GM23338 (cell line): ENCODE data around the gene RIN3. TPM values are rescaled to one million over a fixed set of nuclear protein-coding genes. Genes with fewer than 3 reads are reported as not detected.

Experiments used
- ATAC-seq: fragments of 200-7000 bp; cut with Tn5 transposase; 3 replicates; pipeline ENCODE4 v1.9.1; 2020
- DNase-seq: peaks from one replicate; pipeline ENCODE4 v3.0.0-alpha.2; 2015; ENCODE audit warnings: low spot score
- H2AFZ ChIP-seq: fragments of 200-600 bp; sonication (generic); 2 replicates; pipeline ENCODE4 v1.8.0; 2016; ENCODE audit warnings: antibody characterized with exemption, mild to moderate bottlenecking, moderate library complexity
- H3F3A ChIP-seq: fragments of 200-600 bp; sonication (generic); replicated peaks from 2 replicates; pipeline ENCODE4 v1.8.0; 2017; ENCODE audit warnings: antibody characterized with exemption, mixed run types, low read depth
- H3K27ac ChIP-seq: fragments of 200-600 bp; sonication (generic); 2 replicates; pipeline ENCODE4 v1.6.1; 2016; ENCODE audit warnings: low read depth
- H3K27me3 ChIP-seq: fragments of 200-600 bp; sonication (generic); 2 replicates; pipeline ENCODE4 v1.8.0; 2016; ENCODE audit warnings: mild to moderate bottlenecking, mixed run types, moderate library complexity; ENCODE audit not compliant: insufficient read depth
- H3K36me3 ChIP-seq: fragments of 200-600 bp; sonication (generic); 2 replicates; pipeline ENCODE4 v1.8.0; 2016; ENCODE audit warnings: mild to moderate bottlenecking; ENCODE audit not compliant: insufficient read depth
- H3K4me1 ChIP-seq: fragments of 200-600 bp; sonication (generic); 2 replicates; pipeline ENCODE4 v1.8.0; 2016; ENCODE audit warnings: mild to moderate bottlenecking, moderate library complexity; ENCODE audit not compliant: insufficient read depth
- H3K4me2 ChIP-seq: fragments of 200-600 bp; sonication (generic); 2 replicates; pipeline ENCODE4 v1.7.1; 2017; ENCODE audit warnings: mixed run types
- H3K4me3 ChIP-seq: fragments of 200-600 bp; sonication (generic); 2 replicates; pipeline ENCODE4 v1.6.1; 2016; ENCODE audit warnings: mixed run types
- H3K79me2 ChIP-seq: fragments of 200-600 bp; sonication (generic); replicated peaks from 2 replicates; pipeline ENCODE4 v1.8.0; 2017; ENCODE audit warnings: mild to moderate bottlenecking; ENCODE audit not compliant: insufficient read depth
- H3K9me2 ChIP-seq: fragments of 200-600 bp; sonication (generic); 2 replicates; pipeline ENCODE4 v1.8.0; 2017; ENCODE audit not compliant: insufficient read depth
- H4K20me1 ChIP-seq: fragments of 200-600 bp; sonication (generic); replicated peaks from 2 replicates; pipeline ENCODE4 v1.8.0; 2017; ENCODE audit warnings: mild to moderate bottlenecking; ENCODE audit not compliant: insufficient read depth
- H3K27ac Mint-ChIP-seq: 2 replicates; pipeline ENCODE4 v1.8.0; 2020; ENCODE audit warnings: inconsistent platforms, mild to moderate bottlenecking, moderate library complexity, mixed read lengths
- H3K27me3 Mint-ChIP-seq: 3 replicates; pipeline ENCODE4 v1.8.0; 2022; ENCODE audit warnings: low read depth, mild to moderate bottlenecking, moderate library complexity, mixed read lengths, inconsistent platforms; ENCODE audit not compliant: insufficient read depth, poor library complexity
- H3K36me3 Mint-ChIP-seq: 3 replicates; pipeline ENCODE4 v1.8.0; 2021; ENCODE audit warnings: low read depth, mild to moderate bottlenecking, inconsistent platforms, moderate library complexity, mixed read lengths
- H3K4me1 Mint-ChIP-seq: 3 replicates; pipeline ENCODE4 v1.8.0; 2020; ENCODE audit warnings: mild to moderate bottlenecking, inconsistent platforms, mixed read lengths
- H3K4me3 Mint-ChIP-seq: 3 replicates; pipeline ENCODE4 v1.8.0; 2021; ENCODE audit warnings: moderate library complexity, mild to moderate bottlenecking, inconsistent platforms, mixed read lengths
- H3K9me3 Mint-ChIP-seq: 3 replicates; pipeline ENCODE4 v1.8.0; 2020; ENCODE audit warnings: moderate library complexity, mild to moderate bottlenecking, inconsistent platforms, mixed read lengths
- EZH2phosphoT487 ChIP-seq: fragments of 200-600 bp; sonication (generic); IDR thresholded peaks from one replicate; pipeline ENCODE4 v1.8.1; 2018; ENCODE audit warnings: antibody characterized with exemption; ENCODE audit not compliant: unreplicated experiment
- JUNB ChIP-seq: IDR thresholded peaks from one replicate; pipeline ENCODE4 v1.6.1; 2016; ENCODE audit warnings: antibody characterized with exemption; ENCODE audit not compliant: unreplicated experiment
- STAT1 ChIP-seq: IDR thresholded peaks from one replicate; pipeline ENCODE4 v1.6.1; 2016; ENCODE audit warnings: antibody characterized with exemption; ENCODE audit not compliant: unreplicated experiment
- ZNF114 ChIP-seq: fragments of 250-450 bp; sonication (Bioruptor Pico); IDR thresholded peaks from 2 replicates; pipeline ENCODE4 v1.5.0; 2020; ENCODE audit warnings: mild to moderate bottlenecking, moderate library complexity
- ZNF331 ChIP-seq: fragments of 250-450 bp; sonication (Bioruptor Pico); IDR thresholded peaks from 2 replicates; pipeline ENCODE4 v1.5.0; 2020; ENCODE audit warnings: low read depth, mild to moderate bottlenecking, moderate library complexity
- polyA plus RNA-seq: library from polyadenylated mRNA; unstranded; fragments of >200 nt; fragmentation: Nextera tagmentation; extraction: Ambion mirVana; gene quantifications from 2 replicates; pipeline ENCODE4 v1.2.1, GENCODE V29; 2016
- total RNA-seq: library from RNA; depleted of rRNA; stranded (reverse); fragments of >200 nt; shearing (Covaris generic); gene quantifications from 2 replicates; pipeline ENCODE4 v1.2.3, GENCODE V29; 2014
- TF ChIP-seq, protein P1 (sequence below): fragments of 250-450 bp; sonication (Bioruptor Pico); IDR thresholded peaks from 2 replicates; pipeline ENCODE4 v1.5.0; 2020; ENCODE audit warnings: mild to moderate bottlenecking, moderate library complexity
- TF ChIP-seq, protein P2 (sequence below), 2 experiments: fragments of 200-600 bp in 1 of 2; sonication (generic) in 1 of 2; conservative IDR thresholded peaks; 2 replicates each; pipeline versions ENCODE4 v1.5.1 to v1.6.1; 2016 to 2017; ENCODE audit warnings: antibody characterized with exemption in 2 of 2, low read depth in 2 of 2, mild to moderate bottlenecking in 2 of 2, moderate library complexity in 1 of 2

Gene RIN3
- total and polyA plus RNA-seq, 2 experiments from 2014 or later = 0.97 to 1.5 TPM

GRCh38 chr14:92698393-92698792 is 184.8 kb downstream of the RIN3 start (continued):
- TF ChIP-seq, protein P1, sequence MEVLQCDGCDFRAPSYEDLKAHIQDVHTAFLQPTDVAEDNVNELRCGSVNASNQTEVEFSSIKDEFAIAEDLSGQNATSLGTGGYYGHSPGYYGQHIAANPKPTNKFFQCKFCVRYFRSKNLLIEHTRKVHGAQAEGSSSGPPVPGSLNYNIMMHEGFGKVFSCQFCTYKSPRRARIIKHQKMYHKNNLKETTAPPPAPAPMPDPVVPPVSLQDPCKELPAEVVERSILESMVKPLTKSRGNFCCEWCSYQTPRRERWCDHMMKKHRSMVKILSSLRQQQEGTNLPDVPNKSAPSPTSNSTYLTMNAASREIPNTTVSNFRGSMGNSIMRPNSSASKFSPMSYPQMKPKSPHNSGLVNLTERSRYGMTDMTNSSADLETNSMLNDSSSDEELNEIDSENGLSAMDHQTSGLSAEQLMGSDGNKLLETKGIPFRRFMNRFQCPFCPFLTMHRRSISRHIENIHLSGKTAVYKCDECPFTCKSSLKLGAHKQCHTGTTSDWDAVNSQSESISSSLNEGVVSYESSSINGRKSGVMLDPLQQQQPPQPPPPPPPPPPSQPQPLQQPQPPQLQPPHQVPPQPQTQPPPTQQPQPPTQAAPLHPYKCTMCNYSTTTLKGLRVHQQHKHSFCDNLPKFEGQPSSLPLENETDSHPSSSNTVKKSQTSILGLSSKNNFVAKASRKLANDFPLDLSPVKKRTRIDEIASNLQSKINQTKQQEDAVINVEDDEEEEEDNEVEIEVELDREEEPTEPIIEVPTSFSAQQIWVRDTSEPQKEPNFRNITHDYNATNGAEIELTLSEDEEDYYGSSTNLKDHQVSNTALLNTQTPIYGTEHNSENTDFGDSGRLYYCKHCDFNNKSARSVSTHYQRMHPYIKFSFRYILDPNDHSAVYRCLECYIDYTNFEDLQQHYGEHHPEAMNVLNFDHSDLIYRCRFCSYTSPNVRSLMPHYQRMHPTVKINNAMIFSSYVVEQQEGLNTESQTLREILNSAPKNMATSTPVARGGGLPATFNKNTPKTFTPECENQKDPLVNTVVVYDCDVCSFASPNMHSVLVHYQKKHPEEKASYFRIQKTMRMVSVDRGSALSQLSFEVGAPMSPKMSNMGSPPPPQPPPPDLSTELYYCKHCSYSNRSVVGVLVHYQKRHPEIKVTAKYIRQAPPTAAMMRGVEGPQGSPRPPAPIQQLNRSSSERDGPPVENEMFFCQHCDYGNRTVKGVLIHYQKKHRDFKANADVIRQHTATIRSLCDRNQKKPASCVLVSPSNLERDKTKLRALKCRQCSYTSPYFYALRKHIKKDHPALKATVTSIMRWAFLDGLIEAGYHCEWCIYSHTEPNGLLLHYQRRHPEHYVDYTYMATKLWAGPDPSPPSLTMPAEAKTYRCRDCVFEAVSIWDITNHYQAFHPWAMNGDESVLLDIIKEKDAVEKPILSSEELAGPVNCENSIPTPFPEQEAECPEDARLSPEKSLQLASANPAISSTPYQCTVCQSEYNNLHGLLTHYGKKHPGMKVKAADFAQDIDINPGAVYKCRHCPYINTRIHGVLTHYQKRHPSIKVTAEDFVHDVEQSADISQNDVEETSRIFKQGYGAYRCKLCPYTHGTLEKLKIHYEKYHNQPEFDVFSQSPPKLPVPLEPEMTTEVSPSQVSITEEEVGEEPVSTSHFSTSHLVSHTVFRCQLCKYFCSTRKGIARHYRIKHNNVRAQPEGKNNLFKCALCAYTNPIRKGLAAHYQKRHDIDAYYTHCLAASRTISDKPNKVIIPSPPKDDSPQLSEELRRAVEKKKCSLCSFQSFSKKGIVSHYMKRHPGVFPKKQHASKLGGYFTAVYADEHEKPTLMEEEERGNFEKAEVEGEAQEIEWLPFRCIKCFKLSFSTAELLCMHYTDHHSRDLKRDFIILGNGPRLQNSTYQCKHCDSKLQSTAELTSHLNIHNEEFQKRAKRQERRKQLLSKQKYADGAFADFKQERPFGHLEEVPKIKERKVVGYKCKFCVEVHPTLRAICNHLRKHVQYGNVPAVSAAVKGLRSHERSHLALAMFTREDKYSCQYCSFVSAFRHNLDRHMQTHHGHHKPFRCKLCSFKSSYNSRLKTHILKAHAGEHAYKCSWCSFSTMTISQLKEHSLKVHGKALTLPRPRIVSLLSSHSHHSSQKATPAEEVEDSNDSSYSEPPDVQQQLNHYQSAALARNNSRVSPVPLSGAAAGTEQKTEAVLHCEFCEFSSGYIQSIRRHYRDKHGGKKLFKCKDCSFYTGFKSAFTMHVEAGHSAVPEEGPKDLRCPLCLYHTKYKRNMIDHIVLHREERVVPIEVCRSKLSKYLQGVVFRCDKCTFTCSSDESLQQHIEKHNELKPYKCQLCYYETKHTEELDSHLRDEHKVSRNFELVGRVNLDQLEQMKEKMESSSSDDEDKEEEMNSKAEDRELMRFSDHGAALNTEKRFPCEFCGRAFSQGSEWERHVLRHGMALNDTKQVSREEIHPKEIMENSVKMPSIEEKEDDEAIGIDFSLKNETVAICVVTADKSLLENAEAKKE (CRISPR knock-in tag) = no peak
- TF ChIP-seq ZNF114 (no peak), STAT1 (no peak), JUNB (no peak)

DNA sequence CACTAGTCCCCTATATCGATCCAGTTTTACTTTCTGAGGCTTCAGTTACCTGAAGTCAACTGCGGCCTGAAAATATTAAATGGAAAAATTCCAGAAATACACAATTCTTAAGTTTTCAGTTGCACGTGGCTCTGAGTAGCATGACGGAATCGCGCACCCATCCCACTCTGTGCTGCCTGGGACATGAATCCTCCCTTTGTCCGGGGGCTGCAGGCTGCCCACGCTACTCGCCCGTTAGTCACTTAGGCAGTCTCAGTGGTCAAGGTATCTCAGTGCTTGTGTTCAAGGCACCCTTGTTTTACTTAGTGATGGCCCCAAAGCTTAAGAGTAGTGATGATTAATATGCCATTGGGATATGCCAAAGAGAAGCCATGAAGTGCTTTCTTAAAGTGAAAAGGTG is 188.2 kb downstream of the RIN3 start:
- Mint-ChIP-seq H3K4me1 (no peaks in the 10 kb centered on the region), H3K27me3 (no peaks in the 10 kb centered on the region)
- TF ChIP-seq, protein P1 (CRISPR knock-in tag) = no peak
- TF ChIP-seq ZNF114 (no peak), EZH2phosphoT487 (no peak), ZNF331 (CRISPR knock-in tag) (no peak)
- TF ChIP-seq, protein P2, sequence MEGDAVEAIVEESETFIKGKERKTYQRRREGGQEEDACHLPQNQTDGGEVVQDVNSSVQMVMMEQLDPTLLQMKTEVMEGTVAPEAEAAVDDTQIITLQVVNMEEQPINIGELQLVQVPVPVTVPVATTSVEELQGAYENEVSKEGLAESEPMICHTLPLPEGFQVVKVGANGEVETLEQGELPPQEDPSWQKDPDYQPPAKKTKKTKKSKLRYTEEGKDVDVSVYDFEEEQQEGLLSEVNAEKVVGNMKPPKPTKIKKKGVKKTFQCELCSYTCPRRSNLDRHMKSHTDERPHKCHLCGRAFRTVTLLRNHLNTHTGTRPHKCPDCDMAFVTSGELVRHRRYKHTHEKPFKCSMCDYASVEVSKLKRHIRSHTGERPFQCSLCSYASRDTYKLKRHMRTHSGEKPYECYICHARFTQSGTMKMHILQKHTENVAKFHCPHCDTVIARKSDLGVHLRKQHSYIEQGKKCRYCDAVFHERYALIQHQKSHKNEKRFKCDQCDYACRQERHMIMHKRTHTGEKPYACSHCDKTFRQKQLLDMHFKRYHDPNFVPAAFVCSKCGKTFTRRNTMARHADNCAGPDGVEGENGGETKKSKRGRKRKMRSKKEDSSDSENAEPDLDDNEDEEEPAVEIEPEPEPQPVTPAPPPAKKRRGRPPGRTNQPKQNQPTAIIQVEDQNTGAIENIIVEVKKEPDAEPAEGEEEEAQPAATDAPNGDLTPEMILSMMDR (conservative IDR thresholded peaks at IDR 0.05; ENCODE audit: low read depth in 2 of 2) = no peak

More for the DNA sequence above, 188.2 kb downstream of the RIN3 start:
- ATAC-seq = no peak
- Histone ChIP-seq H3K36me3 (peaks cover 8% of the 10 kb centered on the region; the same call in 1 of the 2 replicates), H3K79me2 (no peaks in the 10 kb centered on the region), H3K4me3 (no peak overlapping the region), H3K27ac (no peak overlapping the region), H3F3A (no peaks in the 10 kb centered on the region), H2AFZ (no peak overlapping the region), H4K20me1 (no peaks in the 10 kb centered on the region), H3K27me3 (no peaks in the 10 kb centered on the region), H3K4me1 (no peaks in the 10 kb centered on the region), H3K4me2 (no peak overlapping the region), H3K9me2 (no peaks in the 10 kb centered on the region)
- Mint-ChIP-seq H3K27ac (no peak overlapping the region), H3K4me3 (no peak overlapping the region), H3K36me3 (peaks cover 16% of the 10 kb centered on the region), H3K9me3 (no peaks in the 10 kb centered on the region)
- no peak for DNase-seq
